ENCODE results near the gene ESYT2. TPM values are rescaled to one million over a fixed set of nuclear protein-coding genes. Genes with fewer than 3 reads are reported as not detected.
A peak's percentile ranks its signal among the peaks of the same experiment; 100 is the strongest.

Gene ESYT2
- total and polyA plus RNA-seq, 9 of the 15 experiments (the other 6 are each of a cell fraction or from before 2014, with no cell fraction given), result 5.8 to 86.9 (median 64.7) TPM

DNA sequence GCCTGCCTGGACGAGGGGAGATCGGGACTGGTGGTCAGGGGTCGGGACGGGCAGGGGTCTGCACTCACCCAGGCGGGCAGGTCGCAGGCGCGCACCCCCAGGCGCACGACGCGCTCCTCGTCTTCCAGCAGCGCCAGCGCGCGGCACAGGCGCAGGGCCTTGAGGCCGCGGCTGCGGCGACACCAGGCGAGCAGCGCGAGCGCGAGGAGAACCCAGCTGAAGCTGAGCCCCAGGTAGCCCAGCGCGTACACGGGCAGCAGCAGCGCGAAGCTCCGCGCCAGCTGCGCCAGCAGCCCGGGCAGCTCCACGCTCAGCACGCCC lies 328 bp downstream of the ESYT2 start (continued):
- TF ChIP-seq HDAC8 (tag; IDR thresholded peaks at IDR 0.05) (no peak), ZNF561 (CRISPR knock-in tag; conservative IDR thresholded peaks at IDR 0.05) (no peak), ZNF184 (CRISPR knock-in tag; IDR thresholded peaks at IDR 0.05) (no peak), CEBPB (tag; IDR thresholded peaks at IDR 0.05) (no peak), ZNF586 (CRISPR knock-in tag; conservative IDR thresholded peaks at IDR 0.05) (no peak), TARDBP (IDR thresholded peaks at IDR 0.05) (no peak)
- TF ChIP-seq, protein P1, sequence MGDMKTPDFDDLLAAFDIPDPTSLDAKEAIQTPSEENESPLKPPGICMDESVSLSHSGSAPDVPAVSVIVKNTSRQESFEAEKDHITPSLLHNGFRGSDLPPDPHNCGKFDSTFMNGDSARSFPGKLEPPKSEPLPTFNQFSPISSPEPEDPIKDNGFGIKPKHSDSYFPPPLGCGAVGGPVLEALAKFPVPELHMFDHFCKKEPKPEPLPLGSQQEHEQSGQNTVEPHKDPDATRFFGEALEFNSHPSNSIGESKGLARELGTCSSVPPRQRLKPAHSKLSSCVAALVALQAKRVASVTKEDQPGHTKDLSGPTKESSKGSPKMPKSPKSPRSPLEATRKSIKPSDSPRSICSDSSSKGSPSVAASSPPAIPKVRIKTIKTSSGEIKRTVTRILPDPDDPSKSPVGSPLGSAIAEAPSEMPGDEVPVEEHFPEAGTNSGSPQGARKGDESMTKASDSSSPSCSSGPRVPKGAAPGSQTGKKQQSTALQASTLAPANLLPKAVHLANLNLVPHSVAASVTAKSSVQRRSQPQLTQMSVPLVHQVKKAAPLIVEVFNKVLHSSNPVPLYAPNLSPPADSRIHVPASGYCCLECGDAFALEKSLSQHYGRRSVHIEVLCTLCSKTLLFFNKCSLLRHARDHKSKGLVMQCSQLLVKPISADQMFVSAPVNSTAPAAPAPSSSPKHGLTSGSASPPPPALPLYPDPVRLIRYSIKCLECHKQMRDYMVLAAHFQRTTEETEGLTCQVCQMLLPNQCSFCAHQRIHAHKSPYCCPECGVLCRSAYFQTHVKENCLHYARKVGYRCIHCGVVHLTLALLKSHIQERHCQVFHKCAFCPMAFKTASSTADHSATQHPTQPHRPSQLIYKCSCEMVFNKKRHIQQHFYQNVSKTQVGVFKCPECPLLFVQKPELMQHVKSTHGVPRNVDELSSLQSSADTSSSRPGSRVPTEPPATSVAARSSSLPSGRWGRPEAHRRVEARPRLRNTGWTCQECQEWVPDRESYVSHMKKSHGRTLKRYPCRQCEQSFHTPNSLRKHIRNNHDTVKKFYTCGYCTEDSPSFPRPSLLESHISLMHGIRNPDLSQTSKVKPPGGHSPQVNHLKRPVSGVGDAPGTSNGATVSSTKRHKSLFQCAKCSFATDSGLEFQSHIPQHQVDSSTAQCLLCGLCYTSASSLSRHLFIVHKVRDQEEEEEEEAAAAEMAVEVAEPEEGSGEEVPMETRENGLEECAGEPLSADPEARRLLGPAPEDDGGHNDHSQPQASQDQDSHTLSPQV (IDR thresholded peaks at IDR 0.05), result no peak
- TF ChIP-seq, protein P2, sequence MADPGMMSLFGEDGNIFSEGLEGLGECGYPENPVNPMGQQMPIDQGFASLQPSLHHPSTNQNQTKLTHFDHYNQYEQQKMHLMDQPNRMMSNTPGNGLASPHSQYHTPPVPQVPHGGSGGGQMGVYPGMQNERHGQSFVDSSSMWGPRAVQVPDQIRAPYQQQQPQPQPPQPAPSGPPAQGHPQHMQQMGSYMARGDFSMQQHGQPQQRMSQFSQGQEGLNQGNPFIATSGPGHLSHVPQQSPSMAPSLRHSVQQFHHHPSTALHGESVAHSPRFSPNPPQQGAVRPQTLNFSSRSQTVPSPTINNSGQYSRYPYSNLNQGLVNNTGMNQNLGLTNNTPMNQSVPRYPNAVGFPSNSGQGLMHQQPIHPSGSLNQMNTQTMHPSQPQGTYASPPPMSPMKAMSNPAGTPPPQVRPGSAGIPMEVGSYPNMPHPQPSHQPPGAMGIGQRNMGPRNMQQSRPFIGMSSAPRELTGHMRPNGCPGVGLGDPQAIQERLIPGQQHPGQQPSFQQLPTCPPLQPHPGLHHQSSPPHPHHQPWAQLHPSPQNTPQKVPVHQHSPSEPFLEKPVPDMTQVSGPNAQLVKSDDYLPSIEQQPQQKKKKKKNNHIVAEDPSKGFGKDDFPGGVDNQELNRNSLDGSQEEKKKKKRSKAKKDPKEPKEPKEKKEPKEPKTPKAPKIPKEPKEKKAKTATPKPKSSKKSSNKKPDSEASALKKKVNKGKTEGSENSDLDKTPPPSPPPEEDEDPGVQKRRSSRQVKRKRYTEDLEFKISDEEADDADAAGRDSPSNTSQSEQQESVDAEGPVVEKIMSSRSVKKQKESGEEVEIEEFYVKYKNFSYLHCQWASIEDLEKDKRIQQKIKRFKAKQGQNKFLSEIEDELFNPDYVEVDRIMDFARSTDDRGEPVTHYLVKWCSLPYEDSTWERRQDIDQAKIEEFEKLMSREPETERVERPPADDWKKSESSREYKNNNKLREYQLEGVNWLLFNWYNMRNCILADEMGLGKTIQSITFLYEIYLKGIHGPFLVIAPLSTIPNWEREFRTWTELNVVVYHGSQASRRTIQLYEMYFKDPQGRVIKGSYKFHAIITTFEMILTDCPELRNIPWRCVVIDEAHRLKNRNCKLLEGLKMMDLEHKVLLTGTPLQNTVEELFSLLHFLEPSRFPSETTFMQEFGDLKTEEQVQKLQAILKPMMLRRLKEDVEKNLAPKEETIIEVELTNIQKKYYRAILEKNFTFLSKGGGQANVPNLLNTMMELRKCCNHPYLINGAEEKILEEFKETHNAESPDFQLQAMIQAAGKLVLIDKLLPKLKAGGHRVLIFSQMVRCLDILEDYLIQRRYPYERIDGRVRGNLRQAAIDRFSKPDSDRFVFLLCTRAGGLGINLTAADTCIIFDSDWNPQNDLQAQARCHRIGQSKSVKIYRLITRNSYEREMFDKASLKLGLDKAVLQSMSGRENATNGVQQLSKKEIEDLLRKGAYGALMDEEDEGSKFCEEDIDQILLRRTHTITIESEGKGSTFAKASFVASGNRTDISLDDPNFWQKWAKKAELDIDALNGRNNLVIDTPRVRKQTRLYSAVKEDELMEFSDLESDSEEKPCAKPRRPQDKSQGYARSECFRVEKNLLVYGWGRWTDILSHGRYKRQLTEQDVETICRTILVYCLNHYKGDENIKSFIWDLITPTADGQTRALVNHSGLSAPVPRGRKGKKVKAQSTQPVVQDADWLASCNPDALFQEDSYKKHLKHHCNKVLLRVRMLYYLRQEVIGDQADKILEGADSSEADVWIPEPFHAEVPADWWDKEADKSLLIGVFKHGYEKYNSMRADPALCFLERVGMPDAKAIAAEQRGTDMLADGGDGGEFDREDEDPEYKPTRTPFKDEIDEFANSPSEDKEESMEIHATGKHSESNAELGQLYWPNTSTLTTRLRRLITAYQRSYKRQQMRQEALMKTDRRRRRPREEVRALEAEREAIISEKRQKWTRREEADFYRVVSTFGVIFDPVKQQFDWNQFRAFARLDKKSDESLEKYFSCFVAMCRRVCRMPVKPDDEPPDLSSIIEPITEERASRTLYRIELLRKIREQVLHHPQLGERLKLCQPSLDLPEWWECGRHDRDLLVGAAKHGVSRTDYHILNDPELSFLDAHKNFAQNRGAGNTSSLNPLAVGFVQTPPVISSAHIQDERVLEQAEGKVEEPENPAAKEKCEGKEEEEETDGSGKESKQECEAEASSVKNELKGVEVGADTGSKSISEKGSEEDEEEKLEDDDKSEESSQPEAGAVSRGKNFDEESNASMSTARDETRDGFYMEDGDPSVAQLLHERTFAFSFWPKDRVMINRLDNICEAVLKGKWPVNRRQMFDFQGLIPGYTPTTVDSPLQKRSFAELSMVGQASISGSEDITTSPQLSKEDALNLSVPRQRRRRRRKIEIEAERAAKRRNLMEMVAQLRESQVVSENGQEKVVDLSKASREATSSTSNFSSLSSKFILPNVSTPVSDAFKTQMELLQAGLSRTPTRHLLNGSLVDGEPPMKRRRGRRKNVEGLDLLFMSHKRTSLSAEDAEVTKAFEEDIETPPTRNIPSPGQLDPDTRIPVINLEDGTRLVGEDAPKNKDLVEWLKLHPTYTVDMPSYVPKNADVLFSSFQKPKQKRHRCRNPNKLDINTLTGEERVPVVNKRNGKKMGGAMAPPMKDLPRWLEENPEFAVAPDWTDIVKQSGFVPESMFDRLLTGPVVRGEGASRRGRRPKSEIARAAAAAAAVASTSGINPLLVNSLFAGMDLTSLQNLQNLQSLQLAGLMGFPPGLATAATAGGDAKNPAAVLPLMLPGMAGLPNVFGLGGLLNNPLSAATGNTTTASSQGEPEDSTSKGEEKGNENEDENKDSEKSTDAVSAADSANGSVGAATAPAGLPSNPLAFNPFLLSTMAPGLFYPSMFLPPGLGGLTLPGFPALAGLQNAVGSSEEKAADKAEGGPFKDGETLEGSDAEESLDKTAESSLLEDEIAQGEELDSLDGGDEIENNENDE (IDR thresholded peaks at IDR 0.05; ENCODE audit: low read depth, low read length), result no peak
- TF ChIP-seq, protein P3, sequence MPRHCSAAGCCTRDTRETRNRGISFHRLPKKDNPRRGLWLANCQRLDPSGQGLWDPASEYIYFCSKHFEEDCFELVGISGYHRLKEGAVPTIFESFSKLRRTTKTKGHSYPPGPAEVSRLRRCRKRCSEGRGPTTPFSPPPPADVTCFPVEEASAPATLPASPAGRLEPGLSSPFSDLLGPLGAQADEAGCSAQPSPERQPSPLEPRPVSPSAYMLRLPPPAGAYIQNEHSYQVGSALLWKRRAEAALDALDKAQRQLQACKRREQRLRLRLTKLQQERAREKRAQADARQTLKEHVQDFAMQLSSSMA (CRISPR knock-in tag; IDR thresholded peaks at IDR 0.05), result peak; percentile 48; the same call in 1 of the 2 replicates
- TF ChIP-seq, protein P4, sequence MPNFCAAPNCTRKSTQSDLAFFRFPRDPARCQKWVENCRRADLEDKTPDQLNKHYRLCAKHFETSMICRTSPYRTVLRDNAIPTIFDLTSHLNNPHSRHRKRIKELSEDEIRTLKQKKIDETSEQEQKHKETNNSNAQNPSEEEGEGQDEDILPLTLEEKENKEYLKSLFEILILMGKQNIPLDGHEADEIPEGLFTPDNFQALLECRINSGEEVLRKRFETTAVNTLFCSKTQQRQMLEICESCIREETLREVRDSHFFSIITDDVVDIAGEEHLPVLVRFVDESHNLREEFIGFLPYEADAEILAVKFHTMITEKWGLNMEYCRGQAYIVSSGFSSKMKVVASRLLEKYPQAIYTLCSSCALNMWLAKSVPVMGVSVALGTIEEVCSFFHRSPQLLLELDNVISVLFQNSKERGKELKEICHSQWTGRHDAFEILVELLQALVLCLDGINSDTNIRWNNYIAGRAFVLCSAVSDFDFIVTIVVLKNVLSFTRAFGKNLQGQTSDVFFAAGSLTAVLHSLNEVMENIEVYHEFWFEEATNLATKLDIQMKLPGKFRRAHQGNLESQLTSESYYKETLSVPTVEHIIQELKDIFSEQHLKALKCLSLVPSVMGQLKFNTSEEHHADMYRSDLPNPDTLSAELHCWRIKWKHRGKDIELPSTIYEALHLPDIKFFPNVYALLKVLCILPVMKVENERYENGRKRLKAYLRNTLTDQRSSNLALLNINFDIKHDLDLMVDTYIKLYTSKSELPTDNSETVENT (CRISPR knock-in tag; IDR thresholded peaks at IDR 0.05), result peak; percentile 29; the same call in 1 of the 2 replicates

All from K562 (cell line).